ENCODE results near the gene CITED4. TPM values are rescaled to one million over a fixed set of nuclear protein-coding genes. Genes with fewer than 3 reads are reported as not detected.

The CITED4 gene
- total RNA-seq, 4 donors from 2014 or later, result 52.6 to 90.4 (median 58.4) TPM

- 50% methylated on average over 1 of the region's 1 CpG for WGBS
- TF ChIP-seq EP300 (IDR thresholded peaks at IDR 0.05) (no peak), POLR2AphosphoS5 (IDR thresholded peaks at IDR 0.05) (no peak), CTCF (IDR thresholded peaks at IDR 0.05) (no peak), POLR2A (IDR thresholded peaks at IDR 0.05) (no peak)
- no peak overlapping the region for H3K4me3 ChIP-seq
- peaks cover 25% of the 10 kb centered on the region for H3K4me1 ChIP-seq
- no peaks in the 10 kb centered on the region for H3K36me3 ChIP-seq
- no peaks in the 10 kb centered on the region for H3K9me3 ChIP-seq
- H3K27ac ChIP-seq, result no peak overlapping the region
- DNase-seq (ENCODE audit: low spot score in 2 of 2), result no peak
- H3K27me3 ChIP-seq, result peaks cover 15% of the 10 kb centered on the region
Measured at GRCh38 chr1:40887012-40887378, 24.8 kb upstream of the CITED4 start.

GRCh38 chr1:40886318-40887011, 24.3 kb upstream of the CITED4 start:
- TF ChIP-seq EP300 (IDR thresholded peaks at IDR 0.05) (no peak), CTCF (IDR thresholded peaks at IDR 0.05) (no peak), POLR2A (IDR thresholded peaks at IDR 0.05) (no peak), POLR2AphosphoS5 (IDR thresholded peaks at IDR 0.05) (no peak)
- Histone ChIP-seq H3K4me3 (no peak overlapping the region), H3K4me1 (peaks cover 28% of the 10 kb centered on the region), H3K27me3 (peaks cover 15% of the 10 kb centered on the region), H3K27ac (no peak overlapping the region), H3K9me3 (no peaks in the 10 kb centered on the region), H3K36me3 (no peaks in the 10 kb centered on the region)
- 60% methylated on average over 7 of the region's 7 CpGs for WGBS
- DNase-seq (ENCODE audit: low spot score in 2 of 2), result no peak

- TF ChIP-seq POLR2AphosphoS5 (IDR thresholded peaks at IDR 0.05) (no peak), CTCF (IDR thresholded peaks at IDR 0.05) (no peak), EP300 (IDR thresholded peaks at IDR 0.05) (no peak), POLR2A (IDR thresholded peaks at IDR 0.05) (no peak)
- Histone ChIP-seq H3K9me3 (no peaks in the 10 kb centered on the region), H3K27me3 (peaks cover 15% of the 10 kb centered on the region), H3K4me3 (peak overlapping the region; percentile 25), H3K4me1 (peaks cover 35% of the 10 kb centered on the region), H3K27ac (no peak overlapping the region), H3K36me3 (no peaks in the 10 kb centered on the region)
- 46% methylated on average over 31 of the region's 73 CpGs for WGBS
- no peak for DNase-seq (ENCODE audit: low spot score in 2 of 2)
Measured at GRCh38 chr1:40884055-40884795, 22.1 kb upstream of the CITED4 start.

- Histone ChIP-seq H3K27ac (no peak overlapping the region), H3K9me3 (no peaks in the 10 kb centered on the region), H3K4me1 (peaks cover 33% of the 10 kb centered on the region), H3K36me3 (no peaks in the 10 kb centered on the region), H3K27me3 (peaks cover 15% of the 10 kb centered on the region), H3K4me3 (no peak overlapping the region)
- TF ChIP-seq POLR2AphosphoS5 (IDR thresholded peaks at IDR 0.05) (no peak), EP300 (IDR thresholded peaks at IDR 0.05) (no peak), POLR2A (IDR thresholded peaks at IDR 0.05) (no peak), CTCF (IDR thresholded peaks at IDR 0.05) (no peak)
- WGBS, result 66% methylated on average over 4 of the region's 6 CpGs
- DNase-seq (ENCODE audit: low spot score in 2 of 2), result no peak
Measured at GRCh38 chr1:40880813-40881549, 18.8 kb upstream of the CITED4 start.

All from suprapubic skin (tissue), 4 donors.